Upper lobe of left lung (tissue), 6 donors: Measurements from ENCODE around the gene EFHB. TPM values are rescaled to one million over a fixed set of nuclear protein-coding genes. Genes with fewer than 3 reads are reported as not detected.

Source experiments
- ATAC-seq, 2 donors: fragments of 200-7000 bp; cut with Tn5 transposase; one replicate each; pipeline ENCODE4 v1.9.1; 2022; ENCODE audit warnings: mild to moderate bottlenecking in 2 of 2, moderate library complexity in 2 of 2; ENCODE audit not compliant: low FRiP score in 2 of 2
- DNase-seq, 2 donors: peaks; one replicate each; pipeline ENCODE4 v3.0.0-alpha.2; 2019 to 2020
- H3K27ac ChIP-seq, 4 donors: fragments of 200-600 bp; sonication (generic); one replicate each; pipeline ENCODE4 v1.5.1; 2016 to 2019
- H3K27me3 ChIP-seq, 4 donors: fragments of 200-600 bp; sonication (generic); one replicate each; pipeline ENCODE4 v1.5.1; 2017 to 2019
- H3K36me3 ChIP-seq, 4 donors: fragments of 200-600 bp; sonication (generic); one replicate each; pipeline ENCODE4 v1.5.1; 2016 to 2019
- H3K4me1 ChIP-seq, 4 donors: fragments of 200-600 bp; sonication (generic); one replicate each; pipeline ENCODE4 v1.5.1; 2018 to 2019
- H3K4me3 ChIP-seq, 4 donors: fragments of 200-600 bp; sonication (generic); one replicate each; pipeline ENCODE4 v1.5.1; 2017 to 2019; ENCODE audit warnings: mild to moderate bottlenecking in 2 of 4, moderate library complexity in 1 of 4
- H3K9me3 ChIP-seq, 4 donors: fragments of 200-600 bp; sonication (generic); one replicate each; pipeline ENCODE4 v1.5.1; 2018 to 2019
- CTCF ChIP-seq, 6 experiments: fragments of 450-650 bp in 4 of 6; fragments of 200-600 bp in 2 of 6; sonication (generic) in 2 of 6; IDR thresholded peaks; one replicate each; pipeline ENCODE4 v1.5.1; 2016 to 2019; ENCODE audit warnings: antibody characterized with exemption in 6 of 6
- EP300 ChIP-seq, 4 donors: sonication (generic); formaldehyde crosslinking; IDR thresholded peaks; one replicate each; pipeline ENCODE4 v1.5.1; 2017; ENCODE audit warnings: antibody characterized with exemption in 4 of 4, control low read depth in 2 of 4
- POLR2A ChIP-seq, 4 donors: fragments of 450-650 bp; IDR thresholded peaks; one replicate each; pipeline ENCODE4 v1.5.1; 2016 to 2017; ENCODE audit warnings: antibody characterized with exemption in 4 of 4, mild to moderate bottlenecking in 2 of 4
- POLR2AphosphoS5 ChIP-seq, 2 donors: sonication (generic); formaldehyde crosslinking; IDR thresholded peaks; one replicate each; pipeline ENCODE4 v1.5.1; 2017; ENCODE audit warnings: antibody characterized with exemption in 2 of 2
- WGBS, 2 donors: methylation state at CpG; one replicate each; pipeline ENCODE4 v1.1.5; 2017 to 2018; 5-methylcytosine and 5-hydroxymethylcytosine counted together
- total RNA-seq, 6 donors: library from RNA; depleted of rRNA in 4 of 6; stranded (reverse); fragments of >200 nt in 4 of 6; gene quantifications; one replicate each; pipeline versions ENCODE4 v1.1.0 to v1.2.1, GENCODE V29; 2016 to 2021
- donor health status: DM: no; HTN: no; CAD: no; lungs with moderate emphysema.
- donor health status: DM: no; HTN: yes; CAD: no; lungs with severe emphysema.

EFHB gene
- total RNA-seq, 6 donors from 2014 or later = 0.17 to 15.7 (median 2.9) TPM

- no peak for DNase-seq
- no peak for ATAC-seq
Observed at GRCh38 chr3:19931767-19932188, 2.2 kb downstream of the EFHB start.

GRCh38 chr3:19931180-19931692 lies 2.8 kb downstream of the EFHB start:
- Histone ChIP-seq H3K4me1 (no peaks in the 10 kb centered on the region), H3K36me3 (no peaks in the 10 kb centered on the region), H3K27ac (peak overlapping the region in 1 of 4 donors; percentile 23), H3K4me3 (no peak overlapping the region), H3K9me3 (no peaks in the 10 kb centered on the region), H3K27me3 (no peaks in the 10 kb centered on the region)
- ATAC-seq = peak; percentile 43 to 57
- WGBS, 2 donors = 49 to 55% methylated on average over 2 of the region's 2 CpGs
- DNase-seq = peak in 1 of 2 donors; percentile 25
- TF ChIP-seq POLR2AphosphoS5 (IDR thresholded peaks at IDR 0.05) (no peak), POLR2A (IDR thresholded peaks at IDR 0.05) (no peak), EP300 (IDR thresholded peaks at IDR 0.05) (no peak), CTCF (IDR thresholded peaks at IDR 0.05) (no peak)

More at GRCh38 chr3:19931767-19932188, 2.2 kb downstream of the EFHB start:
- 55 to 60% methylated on average over 1 of the region's 1 CpG for WGBS, 2 donors
- Histone ChIP-seq H3K9me3 (no peaks in the 10 kb centered on the region), H3K27ac (peak overlapping the region in 1 of 4 donors; percentile 23), H3K4me3 (no peak overlapping the region), H3K4me1 (no peaks in the 10 kb centered on the region), H3K36me3 (no peaks in the 10 kb centered on the region), H3K27me3 (no peaks in the 10 kb centered on the region)
- TF ChIP-seq POLR2AphosphoS5 (IDR thresholded peaks at IDR 0.05) = no peak
- no peak for TF ChIP-seq EP300 (IDR thresholded peaks at IDR 0.05)

DNA sequence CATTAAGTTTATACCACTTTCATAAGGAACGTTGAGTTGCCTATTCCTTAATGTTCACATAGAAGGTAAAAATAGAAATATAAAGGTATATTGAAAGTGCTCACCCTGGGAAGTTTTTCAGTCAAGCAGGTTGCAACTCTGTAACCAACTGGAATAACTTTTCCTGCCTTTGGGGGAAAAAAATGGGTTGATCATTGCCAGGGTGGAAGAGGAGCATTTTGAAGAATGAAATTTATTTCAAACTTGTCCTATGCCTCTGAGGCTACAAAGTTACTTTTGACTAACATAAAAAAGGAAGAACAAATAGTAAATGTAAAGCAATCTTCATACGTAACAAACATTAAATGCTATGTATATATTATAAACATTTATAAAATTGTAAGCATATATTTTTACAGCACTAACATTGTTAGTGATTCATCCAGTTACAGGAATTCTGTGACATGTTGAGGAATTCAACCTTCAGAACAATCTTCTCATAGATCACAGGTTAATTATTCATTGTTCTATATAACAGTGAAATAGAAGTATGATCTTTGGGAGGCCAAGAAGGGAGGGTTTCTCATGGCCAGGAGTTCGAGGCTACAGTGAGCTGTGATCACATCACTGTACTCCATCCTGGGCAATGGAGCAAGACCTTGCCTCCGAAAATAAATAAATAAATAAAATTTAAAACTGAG lies 13.5 kb downstream of the EFHB start:
- no peak for DNase-seq
- Histone ChIP-seq H3K4me1 (no peaks in the 10 kb centered on the region), H3K27ac (no peak overlapping the region), H3K4me3 (no peak overlapping the region), H3K9me3 (no peaks in the 10 kb centered on the region), H3K27me3 (no peaks in the 10 kb centered on the region), H3K36me3 (no peaks in the 10 kb centered on the region)
- no peak for ATAC-seq
- 79 to 85% methylated on average over 4 of the region's 4 CpGs for WGBS, 2 donors
- TF ChIP-seq POLR2AphosphoS5 (IDR thresholded peaks at IDR 0.05) = no peak
- no peak for TF ChIP-seq CTCF (IDR thresholded peaks at IDR 0.05)
- TF ChIP-seq POLR2A (IDR thresholded peaks at IDR 0.05) = no peak
- no peak for TF ChIP-seq EP300 (IDR thresholded peaks at IDR 0.05)

GRCh38 chr3:19917167-19917566 lies 16.9 kb downstream of the EFHB start:
- 91 to 95% methylated on average over 1 of the region's 1 CpG for WGBS, 2 donors
- H3K9me3 ChIP-seq = peaks cover 0 to 4% (median 0%) of the 10 kb centered on the region in 4 donors
- no peak overlapping the region for H3K27ac ChIP-seq
- TF ChIP-seq POLR2AphosphoS5 (IDR thresholded peaks at IDR 0.05) (no peak), CTCF (IDR thresholded peaks at IDR 0.05) (no peak), POLR2A (IDR thresholded peaks at IDR 0.05) (no peak), EP300 (IDR thresholded peaks at IDR 0.05) (no peak)
- ATAC-seq (no peak), DNase-seq (no peak)
- no peaks in the 10 kb centered on the region for H3K27me3 ChIP-seq
- no peaks in the 10 kb centered on the region for H3K36me3 ChIP-seq
- H3K4me1 ChIP-seq = no peaks in the 10 kb centered on the region
- H3K4me3 ChIP-seq = no peak overlapping the region

GRCh38 chr3:19911452-19911851 lies 22.6 kb downstream of the EFHB start:
- no peak overlapping the region for H3K4me3 ChIP-seq
- TF ChIP-seq POLR2AphosphoS5 (IDR thresholded peaks at IDR 0.05) (no peak), POLR2A (IDR thresholded peaks at IDR 0.05) (no peak), EP300 (IDR thresholded peaks at IDR 0.05) (no peak), CTCF (IDR thresholded peaks at IDR 0.05) (no peak)
- no peaks in the 10 kb centered on the region for H3K27me3 ChIP-seq
- DNase-seq = no peak
- no peak for ATAC-seq
- H3K36me3 ChIP-seq = no peaks in the 10 kb centered on the region
- no peaks in the 10 kb centered on the region for H3K4me1 ChIP-seq
- H3K9me3 ChIP-seq = peaks cover 0 to 8% (median 4%) of the 10 kb centered on the region in 4 donors
- no peak overlapping the region for H3K27ac ChIP-seq
